B cell (primary cell): ENCODE results near the gene CALCOCO1. TPM values are rescaled to one million over a fixed set of nuclear protein-coding genes. Genes with fewer than 3 reads are reported as not detected.

Experiments
- ATAC-seq: fragments of 200-7000 bp; cut with Tn5 transposase; one replicate; pipeline ENCODE4 v1.10.0; 2021; ENCODE audit warnings: low read depth, mild to moderate bottlenecking, moderate number of reproducible peaks, moderate library complexity
- CTCF ChIA-PET: fragments of 350-600 bp; sonication (Branson Sonifier 250); formaldehyde crosslinking; loops from one replicate; lab custom pipeline; 2021; ENCODE audit warnings: antibody characterized with exemption, inconsistent platforms; lab: Charles Lee
- POLR2A ChIA-PET: fragments of 350-600 bp; sonication (Branson Sonifier 250); formaldehyde crosslinking; loops from one replicate; lab custom pipeline; 2021; ENCODE audit warnings: antibody characterized with exemption; lab: Charles Lee
- DNase-seq: peaks from one replicate; pipeline ENCODE4 v3.0.0; 2013
- H2AFZ ChIP-seq: 2 replicates; pipeline ENCODE4 v1.6.1; 2012; ENCODE audit warnings: mild to moderate bottlenecking, low read depth, low read length; ENCODE audit not compliant: insufficient read depth, poor library complexity, severe bottlenecking
- H3K27ac ChIP-seq, 2 donors: 1 replicate in 1 of 2; 2 replicates in 1 of 2; pipeline ENCODE4 v1.5.1; 2012 to 2013; ENCODE audit warnings: low read length in 2 of 2, mild to moderate bottlenecking in 2 of 2, moderate library complexity in 1 of 2
- H3K27me3 ChIP-seq, 4 experiments: fragments of 200-600 bp in 1 of 4; sonication (generic) in 1 of 4; replicated peaks in 1 of 4; 1 replicate in 2 of 4; 2 replicates in 2 of 4; pipeline versions ENCODE4 v1.6.1 to v1.7.0; 2013 to 2016; ENCODE audit warnings: low read length in 3 of 4, mild to moderate bottlenecking in 2 of 4, mixed read lengths in 1 of 4, moderate library complexity in 1 of 4; ENCODE audit not compliant: insufficient read depth in 4 of 4, control insufficient read depth in 3 of 4; ENCODE audit errors: control extremely low read depth in 1 of 4
- H3K36me3 ChIP-seq, 2 experiments: replicated peaks in 1 of 2; 1 replicate in 1 of 2; 2 replicates in 1 of 2; pipeline versions ENCODE4 v1.6.1 to v1.7.1; 2013; ENCODE audit warnings: low read length in 1 of 2; ENCODE audit not compliant: insufficient read depth in 2 of 2, control insufficient read depth in 1 of 2; ENCODE audit errors: control extremely low read depth in 1 of 2, extremely low read depth in 1 of 2
- H3K4me1 ChIP-seq, 2 donors: fragments of 200-600 bp in 1 of 2; sonication (generic) in 1 of 2; 1 replicate in 1 of 2; 2 replicates in 1 of 2; pipeline versions ENCODE4 v1.5.1 to v1.6.1; 2013 to 2017; ENCODE audit warnings: low read length in 2 of 2; ENCODE audit not compliant: control insufficient read depth in 2 of 2, insufficient read depth in 2 of 2
- H3K4me2 ChIP-seq: replicated peaks from 2 replicates; pipeline ENCODE3; 2012; ENCODE audit warnings: mild to moderate bottlenecking, low read depth, low read length; ENCODE audit not compliant: poor library complexity, severe bottlenecking
- H3K4me3 ChIP-seq, 5 experiments: fragments of 200-600 bp in 1 of 5; sonication (generic) in 1 of 5; 1 replicate in 3 of 5; 2 replicates in 2 of 5; pipeline versions ENCODE4 v1.5.1 to v1.7.0; 2011 to 2016; ENCODE audit warnings: low read length in 4 of 5, mild to moderate bottlenecking in 4 of 5, low read depth in 2 of 5, control low read depth in 1 of 5, moderate library complexity in 1 of 5; ENCODE audit not compliant: insufficient read depth in 1 of 5; ENCODE audit errors: control extremely low read depth in 1 of 5, extremely low read depth in 1 of 5
- H3K79me2 ChIP-seq: fragments of 200-600 bp; sonication (generic); one replicate; pipeline ENCODE4 v1.6.0; 2016; ENCODE audit warnings: low read length; ENCODE audit not compliant: control insufficient read depth, insufficient read depth
- H3K9ac ChIP-seq: fragments of 200-600 bp; sonication (generic); 2 replicates; pipeline ENCODE4 v1.6.1; 2017; ENCODE audit warnings: mild to moderate bottlenecking, low read length, moderate library complexity
- H3K9me3 ChIP-seq, 3 donors: one replicate each; pipeline versions ENCODE4 v1.6.1 to v1.7.1; 2013; ENCODE audit warnings: low read length in 2 of 3; ENCODE audit not compliant: control insufficient read depth in 2 of 3, insufficient read depth in 1 of 3; ENCODE audit errors: control extremely low read depth in 1 of 3
- H4K20me1 ChIP-seq: 2 replicates; pipeline ENCODE4 v1.6.0; 2012; ENCODE audit warnings: mild to moderate bottlenecking, low read length; ENCODE audit not compliant: insufficient read depth, control insufficient read depth, poor library complexity, severe bottlenecking
- H3K27ac Mint-ChIP-seq: one replicate; pipeline ENCODE4 v1.8.0; 2021; ENCODE audit warnings: mixed read lengths
- H3K27me3 Mint-ChIP-seq: one replicate; pipeline ENCODE4 v1.8.0; 2021; ENCODE audit warnings: mixed read lengths
- H3K4me1 Mint-ChIP-seq: one replicate; pipeline ENCODE4 v1.8.0; 2021; ENCODE audit warnings: mixed read lengths
- H3K4me3 Mint-ChIP-seq: one replicate; pipeline ENCODE4 v1.8.0; 2021; ENCODE audit warnings: mixed read lengths
- H3K9me3 Mint-ChIP-seq: one replicate; pipeline ENCODE4 v1.8.0; 2022; ENCODE audit warnings: mixed read lengths; ENCODE audit not compliant: insufficient read depth
- CTCF ChIP-seq: fragments of 200-600 bp; IDR thresholded peaks from one replicate; pipeline ENCODE4 v1.8.0; 2022; ENCODE audit warnings: antibody characterized with exemption, mild to moderate bottlenecking
- EZH2 ChIP-seq: IDR thresholded peaks from 2 replicates; pipeline ENCODE4 v1.6.1; 2012; ENCODE audit warnings: borderline replicate concordance, low read depth, mild to moderate bottlenecking, moderate library complexity, low read length; ENCODE audit not compliant: insufficient read depth, poor library complexity, severe bottlenecking
- WGBS: methylation state at CpG from one replicate; pipeline ENCODE4 v1.1.5; 2013; ENCODE audit warnings: missing lambda C conversion rate; ENCODE audit not compliant: insufficient coverage; 5-methylcytosine and 5-hydroxymethylcytosine counted together
- intact Hi-C: fragments of 100-400 bp; cut with micrococcal nuclease; formaldehyde crosslinking; loops from one replicate; pipeline ENCODE4 v1.10.0; 2022
- polyA plus RNA-seq: library from polyadenylated mRNA; depleted of rRNA; stranded (reverse); fragments of >200 nt; gene quantifications from 2 replicates; pipeline ENCODE4 v1.2.3, GENCODE V29; 2012
- total RNA-seq, 2 donors: library from RNA; stranded (reverse); fragments of 120-200 nt in 1 of 2; gene quantifications; 1 replicate in 1 of 2; 2 replicates in 1 of 2; pipeline versions ENCODE4 v1.2.3 to v1.2.4, GENCODE V29; 2013 to 2022

Gene CALCOCO1
- total and polyA plus RNA-seq, 2 donors (not counting 1 experiment from before 2014, with no cell fraction given), result 169 to 179 TPM

DNA sequence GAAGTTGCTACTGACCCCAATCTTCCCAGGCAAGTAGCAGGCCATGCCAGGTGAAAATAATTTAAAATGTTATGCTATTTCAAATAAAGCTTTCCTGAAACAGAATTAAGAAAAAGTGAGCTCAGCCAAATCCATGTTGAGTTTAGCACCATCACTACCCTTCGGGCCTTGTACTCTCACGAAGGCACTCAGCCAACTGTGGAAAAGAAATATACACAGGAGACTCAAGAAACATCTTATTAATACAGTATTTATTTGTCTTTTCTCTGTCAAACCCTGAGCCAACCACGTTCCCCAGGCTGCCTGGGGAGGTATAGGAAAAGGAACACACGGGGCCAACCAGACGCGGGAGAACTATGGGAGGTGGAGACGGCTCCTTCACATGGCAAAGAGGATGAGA is 62.3 kb downstream of the CALCOCO1 start:
- Mint-ChIP-seq H3K9me3 (no peaks in the 10 kb centered on the region), H3K4me1 (peaks cover 1% of the 10 kb centered on the region), H3K4me3 (no peak overlapping the region), H3K27ac (no peak overlapping the region), H3K27me3 (no peaks in the 10 kb centered on the region)
- peaks cover 7 to 49% of the 10 kb centered on the region in 2 experiments for H3K36me3 ChIP-seq
- H3K9ac ChIP-seq, result no peak overlapping the region
- ATAC-seq (no peak), DNase-seq (no peak)
- H2AFZ ChIP-seq, result no peak overlapping the region
- no peak for TF ChIP-seq CTCF
- no peak for TF ChIP-seq EZH2
- no peak overlapping the region for H3K4me2 ChIP-seq
- no peak overlapping the region for H3K27ac ChIP-seq
- H3K9me3 ChIP-seq, result no peaks in the 10 kb centered on the region
- no peaks in the 10 kb centered on the region for H3K4me1 ChIP-seq
- H4K20me1 ChIP-seq, result peaks cover 9% of the 10 kb centered on the region
- ChIA-PET CTCF (interaction anchor here (1.7 kb wide), 1 partner anchor 11 kb away, joined by 7 read pairs; the partner anchor contains the start of gene ATP5MC2), POLR2A (no interaction called here)
- WGBS, result 100% methylated on average over 5 of the region's 7 CpGs
- H3K4me3 ChIP-seq, result no peak overlapping the region
- intact Hi-C loops, result no loop called here
- H3K27me3 ChIP-seq, result no peaks in the 10 kb centered on the region
- H3K79me2 ChIP-seq, result no peaks in the 10 kb centered on the region

- Mint-ChIP-seq H3K27ac (no peak overlapping the region), H3K4me1 (no peaks in the 10 kb centered on the region), H3K4me3 (no peak overlapping the region), H3K27me3 (no peaks in the 10 kb centered on the region), H3K9me3 (no peaks in the 10 kb centered on the region)
- ChIA-PET CTCF (interaction anchor here (1.1 to 1.7 kb wide), 2 partner anchors 12 to 36 kb away, joined by 3 to 7 read pairs; partner anchors contain the start of gene ATP5MC2), POLR2A (no interaction called here)
- H3K36me3 ChIP-seq, result peaks cover 7 to 41% of the 10 kb centered on the region in 2 experiments
- DNase-seq (no peak), ATAC-seq (no peak)
- no peak overlapping the region for H3K9ac ChIP-seq
- TF ChIP-seq EZH2, result no peak
- no peak for TF ChIP-seq CTCF
- H3K79me2 ChIP-seq, result no peaks in the 10 kb centered on the region
- H3K9me3 ChIP-seq, result no peaks in the 10 kb centered on the region
- H3K4me3 ChIP-seq, result no peak overlapping the region
- no peak overlapping the region for H3K27ac ChIP-seq
- no peaks in the 10 kb centered on the region for H3K4me1 ChIP-seq
- WGBS, result 64% methylated on average over 3 of the region's 5 CpGs
- H3K4me2 ChIP-seq, result no peak overlapping the region
- no peak overlapping the region for H2AFZ ChIP-seq
- peaks cover 2% of the 10 kb centered on the region for H4K20me1 ChIP-seq
- H3K27me3 ChIP-seq, result no peaks in the 10 kb centered on the region
- intact Hi-C loops, result no loop called here
Observed at GRCh38 chr12:53664191-53664590, 63.1 kb downstream of the CALCOCO1 start.
